ENCODE measurements around the gene ZNF837.

ZNF837 gene

DNA sequence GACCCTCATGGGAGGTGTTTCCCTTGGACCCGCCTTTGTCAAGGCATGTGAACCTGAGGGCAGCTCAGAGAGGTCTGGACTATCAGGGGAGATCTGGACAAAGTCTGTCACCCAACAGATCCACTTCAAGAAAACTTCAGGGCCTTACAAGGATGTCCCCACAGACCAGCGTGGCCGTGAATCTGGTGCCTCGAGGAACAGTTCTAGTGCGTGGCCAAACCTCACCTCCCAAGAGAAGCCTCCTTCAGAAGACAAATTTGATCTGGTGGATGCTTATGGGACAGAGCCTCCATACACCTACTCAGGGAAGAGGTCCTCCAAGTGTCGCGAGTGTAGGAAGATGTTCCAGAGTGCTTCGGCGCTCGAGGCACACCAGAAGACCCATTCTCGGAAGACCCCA is 42.5 kb downstream of the ZNF837 start:
- Histone ChIP-seq H3K27me3 (no peaks in the 10 kb centered on the region), H3K4me3 (ENCODE audit: low read depth, low read length) (no peak overlapping the region), H3K4me1 (no peaks in the 10 kb centered on the region), H3K9me3 (no peaks in the 10 kb centered on the region), H3K36me3 (peaks cover 46% of the 10 kb centered on the region)
- TF ChIP-seq CTCF (IDR thresholded peaks at IDR 0.05; ENCODE audit: low read depth, low read length), result no peak
- DNase-seq, result no peak

DNA sequence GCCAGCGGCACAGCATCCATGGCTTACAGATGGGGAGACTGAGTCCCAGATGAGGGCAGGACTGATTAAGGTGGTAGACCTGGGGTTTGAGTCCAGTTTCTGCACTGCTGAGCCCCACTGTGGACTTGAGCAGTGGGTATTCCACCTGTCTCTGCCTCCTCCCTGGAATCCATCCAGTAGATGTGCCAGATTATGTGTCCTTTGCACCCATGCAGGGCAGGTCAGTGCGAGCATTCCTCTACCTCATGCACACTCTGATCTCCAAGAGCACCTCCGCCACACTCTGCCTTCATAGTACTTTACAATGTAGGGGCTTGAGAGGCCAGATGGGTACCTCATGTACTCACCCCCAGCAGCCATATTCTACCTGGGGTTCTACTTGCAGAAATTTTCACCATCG is 44.0 kb downstream of the ZNF837 start:
- peaks cover 46% of the 10 kb centered on the region for H3K36me3 ChIP-seq
- no peak for DNase-seq
- TF ChIP-seq CTCF (IDR thresholded peaks at IDR 0.05; ENCODE audit: low read depth, low read length), result no peak
- no peaks in the 10 kb centered on the region for H3K27me3 ChIP-seq
- no peak overlapping the region for H3K4me3 ChIP-seq (ENCODE audit: low read depth, low read length)
- no peaks in the 10 kb centered on the region for H3K4me1 ChIP-seq
- no peaks in the 10 kb centered on the region for H3K9me3 ChIP-seq

GRCh38 chr19:58336216-58336615 is 44.6 kb downstream of the ZNF837 start:
- peaks cover 46% of the 10 kb centered on the region for H3K36me3 ChIP-seq
- H3K4me1 ChIP-seq, result no peaks in the 10 kb centered on the region
- H3K9me3 ChIP-seq, result no peaks in the 10 kb centered on the region
- DNase-seq, result no peak
- no peak for TF ChIP-seq CTCF (IDR thresholded peaks at IDR 0.05; ENCODE audit: low read depth, low read length)
- no peaks in the 10 kb centered on the region for H3K27me3 ChIP-seq
- H3K4me3 ChIP-seq (ENCODE audit: low read depth, low read length), result no peak overlapping the region

DNA sequence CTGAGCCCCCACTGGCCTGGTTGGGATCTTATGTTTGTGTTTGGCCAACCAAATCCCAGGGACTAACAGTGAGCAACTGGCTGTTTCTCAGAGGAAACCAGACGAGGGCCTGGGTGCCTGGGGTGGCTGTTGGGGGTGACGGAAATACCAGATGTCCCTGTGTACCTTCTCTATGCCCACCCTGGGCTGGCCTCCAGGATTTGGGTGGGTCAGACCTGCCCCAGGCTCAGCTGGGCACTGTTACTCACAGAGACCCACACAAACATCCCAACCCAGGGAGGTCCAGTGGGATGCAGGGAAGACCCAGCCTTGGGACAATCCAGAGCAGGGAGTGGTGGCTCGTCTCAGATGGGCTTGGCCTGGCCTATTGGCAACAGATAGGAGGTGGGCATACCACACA is 45.2 kb downstream of the ZNF837 start:
- Histone ChIP-seq H3K4me3 (ENCODE audit: low read depth, low read length) (no peak overlapping the region), H3K9me3 (no peaks in the 10 kb centered on the region), H3K4me1 (no peaks in the 10 kb centered on the region), H3K36me3 (peaks cover 46% of the 10 kb centered on the region), H3K27me3 (no peaks in the 10 kb centered on the region)
- DNase-seq, result no peak
- no peak for TF ChIP-seq CTCF (IDR thresholded peaks at IDR 0.05; ENCODE audit: low read depth, low read length)

- no peak for DNase-seq
- no peak for TF ChIP-seq CTCF (IDR thresholded peaks at IDR 0.05; ENCODE audit: low read depth, low read length)
- H3K4me1 ChIP-seq, result no peaks in the 10 kb centered on the region
- no peaks in the 10 kb centered on the region for H3K27me3 ChIP-seq
- no peak overlapping the region for H3K4me3 ChIP-seq (ENCODE audit: low read depth, low read length)
- H3K36me3 ChIP-seq, result peaks cover 42% of the 10 kb centered on the region
- H3K9me3 ChIP-seq, result no peaks in the 10 kb centered on the region
These were observed 46.1 kb downstream of the ZNF837 start for GRCh38 chr19:58334691-58335249.

- no peak overlapping the region for H3K4me3 ChIP-seq (ENCODE audit: low read depth, low read length)
- H3K36me3 ChIP-seq, result peaks cover 22% of the 10 kb centered on the region
- H3K9me3 ChIP-seq, result no peaks in the 10 kb centered on the region
- H3K4me1 ChIP-seq, result no peaks in the 10 kb centered on the region; the same call in 1 of the 2 replicates
- no peak for TF ChIP-seq CTCF (IDR thresholded peaks at IDR 0.05; ENCODE audit: low read depth, low read length)
- no peak for DNase-seq
- no peaks in the 10 kb centered on the region for H3K27me3 ChIP-seq
These were observed 48.1 kb downstream of the ZNF837 start for GRCh38 chr19:58332697-58333096.
